ENCODE measurements around the gene SRRM2.

Gene SRRM2

DNA sequence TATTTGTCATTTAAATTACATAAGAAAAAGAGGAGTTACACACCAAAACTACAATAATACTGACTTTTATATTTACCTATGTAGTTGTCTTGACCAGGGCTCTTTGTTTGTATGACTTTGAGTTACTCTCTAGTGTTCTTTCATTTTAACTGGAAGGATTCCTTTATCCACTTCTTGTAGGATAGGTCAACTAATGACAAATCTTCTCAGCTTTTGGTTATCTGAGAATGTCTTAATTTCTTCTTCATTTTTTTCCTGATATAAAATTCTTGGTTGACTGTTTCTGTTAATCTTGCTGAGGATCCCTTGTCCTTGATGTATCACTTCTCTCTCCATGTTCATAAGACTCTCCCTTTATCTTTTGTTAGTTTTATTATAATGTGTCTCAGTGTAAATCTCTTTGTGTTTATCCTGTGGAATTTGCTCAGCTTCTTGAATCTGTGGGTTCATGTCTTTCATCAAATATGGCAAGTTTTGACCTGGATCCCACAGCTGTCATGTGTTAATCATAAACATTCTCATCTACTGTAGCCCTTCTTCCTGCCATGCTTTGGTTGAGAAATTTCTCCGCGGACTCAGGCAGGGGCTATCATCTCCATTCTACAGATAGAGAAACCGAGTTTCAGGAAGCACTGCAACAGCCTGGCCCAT, 51.2 kb downstream of the SRRM2 start:
- no peak for DNase-seq

DNA sequence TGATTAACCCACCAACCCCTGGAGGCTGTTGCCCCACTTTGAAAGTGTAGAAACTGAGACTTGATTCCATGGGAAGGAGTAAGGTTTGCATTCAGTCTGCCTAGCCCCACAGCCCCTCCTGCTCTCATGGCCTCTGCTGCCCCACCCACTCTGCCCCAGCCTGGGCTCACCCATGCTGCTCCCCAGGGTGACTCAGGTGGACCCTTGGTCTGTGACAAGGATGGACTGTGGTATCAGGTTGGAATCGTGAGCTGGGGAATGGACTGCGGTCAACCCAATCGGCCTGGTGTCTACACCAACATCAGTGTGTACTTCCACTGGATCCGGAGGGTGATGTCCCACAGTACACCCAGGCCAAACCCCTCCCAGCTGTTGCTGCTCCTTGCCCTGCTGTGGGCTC, 52.3 kb downstream of the SRRM2 start:
- DNase-seq = no peak

GRCh38 chr16:2806286-2806685, 53.8 kb downstream of the SRRM2 start:
- no peak for DNase-seq

DNA sequence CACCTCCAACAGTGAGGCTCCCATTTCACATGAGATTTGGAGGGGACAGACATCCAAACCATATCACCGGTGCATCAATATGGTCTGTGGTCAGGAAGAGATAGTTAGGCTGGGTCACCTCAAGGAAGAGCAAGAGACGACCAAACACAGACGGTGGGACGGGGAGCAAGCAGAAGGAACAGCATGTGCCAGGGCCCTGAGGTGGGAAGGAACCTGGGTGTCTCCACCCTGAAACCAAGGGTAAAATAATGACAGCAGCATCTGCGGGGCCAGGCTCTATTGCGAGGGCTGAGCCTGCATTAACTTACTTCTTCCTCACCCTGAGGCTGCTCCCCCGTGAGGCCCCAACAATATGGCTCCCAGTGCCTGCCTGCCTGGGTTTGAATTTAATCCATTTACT, 55.7 kb downstream of the SRRM2 start:
- DNase-seq = no peak

GRCh38 chr16:2809149-2809760, 56.8 kb downstream of the SRRM2 start:
- no peak for DNase-seq

- no peak for DNase-seq
These were observed 58.2 kb downstream of the SRRM2 start for GRCh38 chr16:2810651-2811050.

DNA sequence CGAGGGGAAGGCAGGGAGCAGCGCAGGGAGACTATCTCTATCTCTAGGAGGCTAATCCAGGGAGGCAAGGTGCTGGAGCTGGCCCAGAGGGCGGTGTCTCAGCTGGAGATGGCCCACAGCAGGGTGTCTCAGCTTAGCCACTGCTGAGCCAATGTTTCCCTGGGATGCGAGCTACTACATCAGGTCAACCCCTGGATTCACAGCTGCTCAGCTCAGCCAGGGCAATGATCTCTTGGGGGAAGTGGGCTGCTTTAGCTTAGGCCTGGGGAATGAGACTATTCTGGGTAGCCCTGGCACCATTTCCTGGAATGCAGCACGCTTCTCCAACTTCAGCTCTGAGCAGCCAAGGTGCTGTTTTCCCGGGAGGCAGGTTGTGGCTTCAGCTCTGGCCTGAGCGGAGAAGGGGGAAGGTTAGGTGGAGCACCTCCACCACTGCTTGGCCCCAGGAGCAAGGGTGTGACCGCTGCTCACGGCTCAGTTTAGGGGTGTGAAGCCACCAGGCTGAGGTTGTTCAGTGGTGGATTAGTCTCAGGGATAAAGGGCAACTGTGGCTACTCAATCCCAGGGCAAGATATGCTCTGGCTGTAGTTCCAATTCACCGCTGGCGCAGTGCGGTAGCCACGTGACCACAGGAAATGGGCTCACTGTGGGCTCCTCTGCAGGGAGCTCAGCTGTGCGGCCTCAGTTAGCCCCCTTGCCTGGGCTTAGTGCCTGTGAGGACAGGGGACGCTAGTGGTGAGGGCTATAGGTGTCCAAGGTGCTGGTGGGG, 59.4 kb downstream of the SRRM2 start:
- DNase-seq = no peak

- no peak for DNase-seq
These were observed 61.4 kb downstream of the SRRM2 start for GRCh38 chr16:2813771-2814221.

DNA sequence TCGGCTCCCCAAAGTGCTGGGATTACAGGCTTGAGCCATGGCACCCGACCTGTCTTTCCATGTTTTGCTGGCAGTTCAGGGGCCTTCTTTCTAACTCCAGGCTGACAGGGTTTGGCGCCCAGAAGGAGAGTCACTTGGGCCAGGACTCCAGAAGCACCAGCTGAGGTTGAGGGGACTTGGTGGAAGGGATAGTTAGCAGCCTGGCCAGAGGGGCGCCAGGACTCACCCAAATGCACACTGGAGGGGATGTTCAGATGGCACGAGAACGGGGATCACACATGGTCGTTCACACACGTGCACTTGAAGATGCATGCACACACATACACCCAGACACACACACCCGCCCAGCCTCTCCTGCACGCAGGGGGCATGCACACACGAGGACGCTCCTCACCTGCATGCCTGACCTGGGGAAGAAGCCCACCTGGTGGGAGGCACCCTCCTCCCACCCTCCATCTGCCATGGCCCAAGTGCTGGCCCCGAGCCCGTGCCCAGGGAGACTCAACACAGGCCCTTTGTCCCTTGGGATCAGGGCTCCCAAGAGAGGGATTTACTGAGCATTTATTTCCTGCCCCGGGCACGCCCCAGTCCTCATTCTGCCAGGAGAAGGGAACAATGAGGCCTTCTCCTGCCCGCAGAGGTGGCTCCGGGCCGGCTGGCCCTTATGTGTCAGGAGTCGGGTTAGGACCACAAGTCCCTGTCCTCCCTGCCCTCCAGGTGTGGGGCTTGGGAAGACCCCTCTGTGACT, 62.3 kb downstream of the SRRM2 start:
- DNase-seq = no peak

GRCh38 chr16:2815299-2815771, 62.9 kb downstream of the SRRM2 start:
- no peak for DNase-seq

GRCh38 chr16:2816751-2817339, 64.4 kb downstream of the SRRM2 start, which contains the start of gene PRSS21:
Gene PRSS21 (plus strand): TSS chr16:2817237. CDS start chr16:2817269, 32 bp downstream.
- DNase-seq = peak; percentile 58

- DNase-seq = no peak
These were observed 65.2 kb downstream of the SRRM2 start for GRCh38 chr16:2817340-2818271.

- no peak for DNase-seq
These were observed 65.9 kb downstream of the SRRM2 start for GRCh38 chr16:2818272-2818876.

- DNase-seq = no peak
These were observed 66.9 kb downstream of the SRRM2 start for GRCh38 chr16:2819179-2819938.

DNA sequence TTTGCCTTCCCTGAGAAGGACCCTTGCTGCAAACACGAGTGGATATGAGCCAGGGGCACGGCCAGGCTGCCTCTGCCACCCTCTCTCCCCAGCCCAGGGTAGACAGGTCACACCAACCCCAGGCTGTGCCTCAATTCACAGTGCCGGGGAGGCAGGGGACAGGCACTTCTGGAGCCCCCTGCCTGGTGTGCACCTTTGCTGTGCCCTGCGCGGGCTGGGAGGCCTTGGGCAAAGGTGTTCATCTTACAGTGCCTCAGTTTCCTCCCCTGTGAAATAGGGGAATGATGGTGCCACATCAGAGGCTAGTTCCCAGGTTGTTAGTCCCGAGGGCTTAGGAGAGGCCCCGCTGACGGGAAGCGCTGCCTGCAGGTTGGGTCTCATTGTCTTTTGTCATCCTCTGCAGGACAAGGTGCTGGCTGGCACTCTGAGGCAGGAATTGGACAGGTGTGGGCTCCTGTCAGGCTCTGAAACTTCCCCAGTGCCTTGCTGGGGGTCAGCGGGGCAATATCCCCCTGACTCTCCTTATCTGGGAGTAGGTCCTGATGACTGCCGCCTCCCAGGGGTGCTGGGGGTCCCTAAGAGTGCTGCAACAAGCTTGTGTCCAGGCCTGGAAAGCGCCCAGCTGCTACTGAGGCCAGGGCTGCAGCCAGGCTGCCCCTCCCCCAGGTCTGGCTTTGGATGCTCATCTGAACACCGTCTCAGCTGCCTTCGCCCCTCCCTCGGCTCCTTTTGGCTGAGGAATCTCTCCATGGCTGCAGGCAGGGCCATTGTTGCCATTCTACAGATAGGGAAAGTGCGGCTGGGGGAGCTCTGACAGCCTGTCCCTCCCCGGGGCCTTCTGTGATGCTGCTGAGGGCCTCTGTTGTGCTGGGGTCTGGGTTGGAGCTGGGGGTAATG, 67.7 kb downstream of the SRRM2 start:
- DNase-seq = no peak

Measured in activated CD4-positive, alpha-beta T cell treated with anti-CD3 and anti-CD28 coated beads for 48 hours (primary cell).